HG03520 (cell line): ENCODE measurements around the gene NUP210L.
A peak's percentile ranks its signal among the peaks of the same experiment; 100 is the strongest.

Experiments used
- ATAC-seq: cut with Tn5 transposase; IDR thresholded peaks from one replicate; pipeline ENCODE4 v1.9.1; 2021; ENCODE audit warnings: mild to moderate bottlenecking, moderate library complexity; ENCODE audit not compliant: unreplicated experiment

The NUP210L gene

DNA sequence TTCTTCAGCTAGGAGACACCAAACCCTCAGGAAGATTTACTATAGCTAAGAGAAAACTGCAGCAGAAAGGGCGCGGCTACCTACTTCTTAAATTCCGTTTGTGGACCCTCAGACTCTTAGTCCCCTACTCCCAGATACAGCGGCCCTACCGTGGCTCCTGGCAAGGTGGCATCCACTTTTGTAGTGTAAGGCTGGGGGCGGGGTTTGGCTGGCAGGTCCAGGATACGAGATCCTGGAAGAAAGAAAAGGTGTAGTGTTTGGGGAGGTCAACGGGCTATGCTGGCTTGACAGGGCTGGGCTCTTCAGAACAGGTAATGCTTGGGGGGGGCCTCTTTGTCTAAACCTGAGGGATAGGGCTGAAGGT, 186.9 kb downstream of the NUP210L start:
- no peak for ATAC-seq

DNA sequence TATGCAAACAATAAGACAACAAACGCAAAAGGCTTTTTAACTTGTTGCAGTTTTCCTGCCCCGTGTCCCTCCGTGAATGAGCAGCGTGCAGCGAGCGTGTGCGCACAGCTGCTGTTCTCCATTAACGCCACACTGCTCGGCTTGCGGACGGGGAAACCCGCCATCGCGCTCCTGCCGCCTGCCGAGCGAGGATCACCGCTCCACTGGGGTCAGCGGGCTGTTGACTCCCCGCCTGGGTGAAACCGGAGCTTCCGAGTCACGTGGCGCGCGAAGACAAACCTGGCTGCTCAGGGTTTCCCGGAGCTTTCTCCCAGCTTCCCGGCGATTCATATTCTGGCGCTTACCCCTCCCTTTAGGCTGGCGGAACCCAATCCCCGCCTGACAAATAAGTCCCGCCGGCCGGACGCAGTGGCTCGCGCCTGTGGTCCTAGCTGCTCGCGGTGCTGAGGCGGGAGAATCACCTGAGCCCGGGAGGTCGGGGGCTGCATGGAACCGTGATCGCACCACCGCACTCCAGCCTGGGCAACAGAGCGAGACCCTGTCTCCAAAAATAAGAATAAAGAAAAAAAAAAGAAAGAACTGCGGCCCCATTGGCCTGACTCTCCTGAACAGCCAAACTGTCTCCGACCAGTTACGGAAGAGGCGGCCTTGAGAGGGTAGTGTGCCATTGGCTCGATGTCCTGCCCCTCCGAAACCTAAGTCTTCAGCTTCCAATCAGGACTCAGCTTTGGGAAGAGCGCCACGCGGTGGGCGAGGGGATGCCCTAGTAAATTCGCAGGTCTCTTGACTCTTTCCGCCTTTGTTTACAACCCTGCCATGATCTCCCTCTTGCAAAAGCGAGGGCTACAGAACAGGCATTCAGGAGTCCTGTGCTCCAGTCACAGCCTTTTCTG, 187.5 kb downstream of the NUP210L start, which contains the start of gene CREB3L4:
Gene CREB3L4 (plus strand): TSS at position 796 of the 893 bp plus-strand sequence. CDS start 624 bp downstream, outside the sequence.
- ATAC-seq = peak; percentile 55

DNA sequence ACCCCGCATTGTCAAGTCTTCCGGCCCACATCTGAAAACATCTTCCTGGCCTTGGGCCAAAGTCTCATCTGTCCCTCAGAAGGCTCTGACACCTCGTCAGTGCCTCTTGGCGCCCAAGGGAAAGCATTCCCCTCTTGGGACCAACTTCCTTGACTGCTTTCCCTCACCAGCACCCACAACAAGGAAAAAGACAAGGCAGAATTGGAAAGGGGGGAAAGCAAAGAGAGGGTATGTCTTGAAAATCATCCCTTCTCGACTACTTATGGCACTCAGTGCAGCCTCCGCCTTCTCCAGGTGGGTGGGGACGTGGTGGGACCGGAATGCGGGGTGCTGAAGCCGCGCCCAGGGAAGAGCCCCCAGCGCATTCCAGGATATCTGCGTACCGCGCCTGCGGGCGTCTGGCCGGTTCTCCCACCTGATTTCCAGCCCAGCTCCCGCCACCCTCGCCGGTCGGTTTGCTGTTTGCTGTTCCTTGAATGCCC, 191.0 kb downstream of the NUP210L start:
- no peak for ATAC-seq

- ATAC-seq = peak; percentile 36
These were observed 191.6 kb downstream of the NUP210L start, which contains the start of gene SLC39A1 for GRCh38 chr1:153963030-153963849. TSS of gene SLC39A1 (minus strand) at chr1:153963537. CDS start at chr1:153962715, 822 bp downstream.

GRCh38 chr1:153962088-153963029, 192.5 kb downstream of the NUP210L start:
- no peak for ATAC-seq

DNA sequence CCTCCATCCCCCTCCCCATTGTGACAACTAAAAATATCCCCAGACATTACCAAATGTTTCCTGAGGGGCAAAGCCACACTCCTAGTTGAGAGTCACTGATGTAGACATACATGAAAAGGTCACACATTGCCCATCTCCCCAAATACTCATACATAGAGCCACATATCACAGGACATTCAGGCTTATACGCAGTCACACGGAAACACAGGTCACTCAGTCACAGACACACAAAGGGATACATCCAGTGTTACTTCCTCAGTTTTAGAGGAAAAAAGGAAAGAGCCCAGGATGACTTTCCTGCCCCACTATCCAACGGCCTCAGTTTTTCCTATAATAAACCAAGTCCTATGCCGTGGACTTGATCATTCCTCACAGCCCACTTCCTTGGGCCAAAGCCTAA, 193.5 kb downstream of the NUP210L start:
- no peak for ATAC-seq

- ATAC-seq = no peak
These were observed 194.7 kb downstream of the NUP210L start for GRCh38 chr1:153960206-153960605.

DNA sequence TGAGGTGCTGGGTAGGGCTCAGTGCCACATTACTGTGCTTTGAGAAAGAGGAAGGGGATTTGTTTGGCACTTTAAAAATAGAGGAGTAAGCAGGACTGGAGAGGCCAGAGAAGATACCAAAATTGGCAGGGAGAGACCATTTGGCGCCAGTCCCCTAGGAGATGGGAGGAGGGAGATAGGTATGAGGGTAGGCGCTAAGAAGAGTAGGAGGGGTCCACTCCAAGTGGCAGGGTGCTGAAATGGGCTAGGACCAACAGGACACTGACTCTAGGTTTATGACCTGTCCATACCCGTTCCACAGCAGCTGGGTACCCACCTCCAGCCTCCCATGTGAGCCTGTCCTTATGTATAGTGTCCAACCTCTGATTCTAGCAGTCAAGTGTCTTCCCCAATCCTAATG, 195.4 kb downstream of the NUP210L start:
- ATAC-seq = no peak

DNA sequence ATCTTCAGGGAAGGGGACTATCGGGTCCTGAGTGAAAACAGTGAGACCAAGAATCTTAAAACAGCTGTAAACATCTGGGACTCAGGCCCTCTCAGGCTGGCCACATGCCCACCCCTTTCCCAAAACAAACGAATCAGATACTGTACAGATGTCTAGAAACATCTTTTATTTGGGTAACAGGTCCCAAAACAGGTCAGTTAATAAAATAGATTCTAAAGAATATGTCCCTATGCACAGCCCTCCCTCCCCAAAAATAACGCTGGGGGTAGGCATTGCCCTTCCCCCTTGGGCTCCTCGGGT, 196.0 kb downstream of the NUP210L start:
- no peak for ATAC-seq

- peak; percentile 79 for ATAC-seq
These were observed 196.5 kb downstream of the NUP210L start, which contains the start of gene CRTC2 for GRCh38 chr1:153958111-153958960. TSS of gene CRTC2 (minus strand) at chr1:153958612. CDS start at chr1:153958497, 115 bp downstream.

GRCh38 chr1:153957744-153958110, 197.1 kb downstream of the NUP210L start:
- ATAC-seq = no peak

- ATAC-seq = no peak
These were observed 197.7 kb downstream of the NUP210L start for GRCh38 chr1:153956997-153957715.

DNA sequence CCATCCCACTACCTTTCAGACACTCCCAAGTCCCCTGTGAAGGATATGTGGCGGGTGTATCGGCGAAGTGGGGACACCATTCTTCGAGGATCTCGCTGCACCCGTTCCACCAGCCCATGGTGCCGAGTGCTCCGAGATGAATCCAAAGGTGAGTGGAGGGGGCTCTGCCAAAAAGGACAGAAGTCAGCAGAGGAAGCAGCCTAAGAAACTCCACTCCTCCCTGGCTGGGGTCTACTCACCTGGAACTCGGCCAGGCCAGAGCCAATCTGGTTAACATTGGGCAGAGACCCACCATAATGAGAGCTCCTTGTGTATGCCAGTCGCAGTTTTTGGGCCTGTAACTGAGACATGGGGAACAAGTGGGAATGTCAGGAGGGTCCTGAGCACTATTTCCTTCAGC, 200.0 kb downstream of the NUP210L start:
- no peak for ATAC-seq

- no peak for ATAC-seq
These were observed 201.0 kb downstream of the NUP210L start for GRCh38 chr1:153953859-153954365.

GRCh38 chr1:153951801-153952200, 203.1 kb downstream of the NUP210L start:
- ATAC-seq = no peak

- ATAC-seq = no peak
These were observed 203.7 kb downstream of the NUP210L start for GRCh38 chr1:153951183-153951582.

DNA sequence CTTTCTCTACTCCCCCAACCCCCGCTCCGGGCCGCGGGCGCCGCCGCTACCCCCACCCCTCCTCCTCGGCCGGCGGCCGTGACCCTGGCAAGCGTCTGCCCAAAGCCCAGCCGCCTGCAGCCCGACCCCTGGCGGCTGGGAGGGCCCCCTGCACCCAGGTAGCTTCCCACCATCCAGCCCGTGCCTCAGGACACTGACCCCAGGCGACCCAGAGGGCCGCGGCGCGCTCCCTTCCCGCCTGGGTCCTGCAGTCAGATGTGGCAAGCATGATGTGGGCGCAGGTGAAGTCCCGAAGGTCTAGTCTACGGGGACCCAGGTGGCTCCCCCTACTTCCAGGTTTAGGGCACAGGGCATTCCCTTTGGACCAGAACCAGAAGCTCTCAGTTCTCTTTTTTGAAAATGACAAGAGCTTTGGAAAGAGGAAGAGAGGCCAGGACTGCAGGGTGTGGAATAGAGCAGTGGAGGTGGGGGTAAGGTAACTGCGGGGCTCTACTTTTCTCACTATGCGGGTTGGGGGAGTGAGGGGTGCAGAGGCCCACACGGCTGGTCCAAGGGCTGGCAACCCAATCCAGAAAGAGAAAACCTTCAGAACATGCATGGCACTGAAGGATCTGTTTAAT, 208.1 kb downstream of the NUP210L start, which contains the start of gene DENND4B:
Gene DENND4B (minus strand): TSS at position 97 of the 620 bp plus-strand sequence. CDS start 2,344 bp downstream, outside the sequence.
- ATAC-seq = peak; percentile 48
